ENCODE measurements around the gene CLDN1.

GRCh38 chr3:190302212-190302867 is 19.9 kb downstream of the CLDN1 start:
- TF ChIP-seq POLR2AphosphoS5 (IDR thresholded peaks at IDR 0.05; ENCODE audit: low read depth, low read length), result no peak
- no peak for TF ChIP-seq SIN3A (IDR thresholded peaks at IDR 0.05; ENCODE audit: borderline replicate concordance, insufficient read depth, low read length)
- no peak for TF ChIP-seq REST (IDR thresholded peaks at IDR 0.05; ENCODE audit: insufficient read depth in 1 of 2, low read depth in 2 of 2, low read length in 2 of 2)
- no peak for TF ChIP-seq TAF1 (IDR thresholded peaks at IDR 0.05; ENCODE audit: borderline replicate concordance, insufficient read depth, low read length)
- TF ChIP-seq FOXP2 (optimal IDR thresholded peaks at IDR 0.05; ENCODE audit: borderline replicate concordance, extremely low read depth, extremely low read length, insufficient read depth), result no peak

Data from PFSK-1 (cell line).